ENCODE measurements around the gene FGFBP1. TPM values are rescaled to one million over a fixed set of nuclear protein-coding genes. Genes with fewer than 3 reads are reported as not detected.
A peak's percentile ranks its signal among the peaks of the same experiment; 100 is the strongest.

The FGFBP1 gene
- total and polyA plus RNA-seq, 8 donors, result 0.10 to 52.1 (median 0.14) TPM; not detected in 2

GRCh38 chr4:15910155-15910940, 28.2 kb downstream of the FGFBP1 start:
- DNase-seq, result no peak
- Histone ChIP-seq H3K4me3 (no peak overlapping the region), H3K36me3 (no peaks in the 10 kb centered on the region), H3K9me3 (no peaks in the 10 kb centered on the region), H3K4me1 (peaks cover 0 to 7% of the 10 kb centered on the region in 2 donors), H3K27ac (no peak overlapping the region), H3K27me3 (peaks cover 0 to 12% of the 10 kb centered on the region in 2 donors)
- no peak for ATAC-seq
- TF ChIP-seq CTCF (IDR thresholded peaks at IDR 0.05), result no peak
- intact Hi-C loops (cut with DNase I), result no loop called here

GRCh38 chr4:15907430-15907829, 31.1 kb downstream of the FGFBP1 start:
- Histone ChIP-seq H3K9me3 (no peaks in the 10 kb centered on the region), H3K27me3 (peaks cover 0 to 8% of the 10 kb centered on the region in 2 donors), H3K36me3 (no peaks in the 10 kb centered on the region), H3K4me1 (peaks cover 0 to 22% of the 10 kb centered on the region in 2 donors), H3K4me3 (no peak overlapping the region), H3K27ac (no peak overlapping the region)
- TF ChIP-seq CTCF (IDR thresholded peaks at IDR 0.05), result no peak
- intact Hi-C loops (cut with DNase I), result no loop called here
- DNase-seq (peak in 1 of 4 donors; percentile 14), ATAC-seq (no peak)

- peak overlapping the region in 1 of 2 donors; percentile 19 for H3K27ac ChIP-seq
- no peak overlapping the region for H3K4me3 ChIP-seq
- peaks cover 0 to 8% of the 10 kb centered on the region in 2 donors for H3K27me3 ChIP-seq
- no peaks in the 10 kb centered on the region for H3K9me3 ChIP-seq
- peaks cover 0 to 36% of the 10 kb centered on the region in 2 donors for H3K4me1 ChIP-seq
- no peaks in the 10 kb centered on the region for H3K36me3 ChIP-seq
- intact Hi-C loops (cut with DNase I), result no loop called here
- DNase-seq, result peak in 3 of 4 donors; percentile 20 to 94 (median 82)
- peak; percentile 95 for ATAC-seq
- no peak for TF ChIP-seq CTCF (IDR thresholded peaks at IDR 0.05)
Observed at GRCh38 chr4:15906020-15906443, 32.5 kb downstream of the FGFBP1 start.

DNA sequence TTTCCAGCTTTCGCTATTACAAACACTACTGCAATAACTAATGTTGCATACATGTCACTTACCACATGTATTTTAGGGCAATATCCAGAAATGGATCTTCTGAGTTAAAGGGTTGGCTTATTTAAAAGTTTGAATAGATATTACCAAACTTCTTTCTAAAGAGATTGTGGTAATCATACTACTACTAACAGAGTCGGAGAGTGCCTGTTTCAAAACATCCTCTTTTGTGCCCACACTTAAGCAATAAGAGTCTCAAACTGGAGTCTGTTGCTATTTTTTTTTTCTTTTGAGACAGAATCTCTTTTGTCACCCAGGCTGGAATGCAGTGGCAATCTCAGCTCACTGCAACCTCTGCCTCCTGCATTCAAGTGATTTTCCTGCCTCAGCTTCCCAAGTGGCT, 35.8 kb downstream of the FGFBP1 start:
- peaks cover 0 to 36% of the 10 kb centered on the region in 2 donors for H3K4me1 ChIP-seq
- no peak for ATAC-seq
- H3K27ac ChIP-seq, result peak overlapping the region in 1 of 2 donors; percentile 67
- no peak for TF ChIP-seq CTCF (IDR thresholded peaks at IDR 0.05)
- peaks cover 0 to 8% of the 10 kb centered on the region in 2 donors for H3K27me3 ChIP-seq
- DNase-seq, result no peak
- no peaks in the 10 kb centered on the region for H3K36me3 ChIP-seq
- intact Hi-C loops (cut with DNase I), result no loop called here
- H3K4me3 ChIP-seq, result no peak overlapping the region
- no peaks in the 10 kb centered on the region for H3K9me3 ChIP-seq

- TF ChIP-seq CTCF (IDR thresholded peaks at IDR 0.05), result no peak
- intact Hi-C loops (cut with DNase I), result no loop called here
- no peak for DNase-seq
- Histone ChIP-seq H3K4me1 (peaks cover 0 to 36% of the 10 kb centered on the region in 2 donors), H3K4me3 (no peak overlapping the region), H3K27ac (peak overlapping the region in 1 of 2 donors; percentile 67), H3K9me3 (no peaks in the 10 kb centered on the region), H3K36me3 (no peaks in the 10 kb centered on the region), H3K27me3 (peaks cover 0 to 8% of the 10 kb centered on the region in 2 donors)
- peak; percentile 14 for ATAC-seq
Observed at GRCh38 chr4:15901998-15902397, 36.5 kb downstream of the FGFBP1 start.

Data from left lung (tissue), 10 donors.